ENCODE data around the gene PTH. TPM values are rescaled to one million over a fixed set of nuclear protein-coding genes. Genes with fewer than 3 reads are reported as not detected.

Gene PTH
- total and polyA plus RNA-seq, 2 donors (not counting 3 experiments of a cell fraction or from before 2014, with no cell fraction given) = not detected

GRCh38 chr11:13502492-13502891, 6.7 kb upstream of the PTH start:
- Histone ChIP-seq H3K9ac (replicated peaks; ENCODE audit: extremely low read depth, insufficient read depth, low read length) (no peak overlapping the region), H4K20me1 (replicated peaks; ENCODE audit: control insufficient read depth, extremely low read depth, insufficient read depth, low read length) (no peaks in the 10 kb centered on the region), H3K9me3 (replicated peaks; ENCODE audit: control insufficient read depth, insufficient read depth, low read length) (no peaks in the 10 kb centered on the region), H3K79me2 (ENCODE audit: control insufficient read depth, insufficient read depth, low read length) (no peaks in the 10 kb centered on the region), H3K36me3 (ENCODE audit: control insufficient read depth in 2 of 2, extremely low read depth in 1 of 2, insufficient read depth in 2 of 2, low read length in 2 of 2) (no peaks in the 10 kb centered on the region), H3K4me2 (ENCODE audit: insufficient read depth, low read length) (no peak overlapping the region), H2AFZ (ENCODE audit: low read depth, low read length) (no peak overlapping the region), H3K27me3 (ENCODE audit: control insufficient read depth in 2 of 2, insufficient read depth in 2 of 2, low read length in 2 of 2) (no peaks in the 10 kb centered on the region), H3K4me1 (ENCODE audit: control insufficient read depth, extremely low read depth, insufficient read depth, low read length) (no peaks in the 10 kb centered on the region), H3K9me1 (replicated peaks; ENCODE audit: control insufficient read depth, extremely low read depth, insufficient read depth, low read length) (no peaks in the 10 kb centered on the region), H3K4me3 (replicated peaks in 1 of 3; ENCODE audit: insufficient read depth in 1 of 3, low read depth in 1 of 3, low read length in 3 of 3) (no peak overlapping the region), H3K27ac (ENCODE audit: insufficient read depth, low read depth, low read length) (no peak overlapping the region)
- TF ChIP-seq, protein P1, sequence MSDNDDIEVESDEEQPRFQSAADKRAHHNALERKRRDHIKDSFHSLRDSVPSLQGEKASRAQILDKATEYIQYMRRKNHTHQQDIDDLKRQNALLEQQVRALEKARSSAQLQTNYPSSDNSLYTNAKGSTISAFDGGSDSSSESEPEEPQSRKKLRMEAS (IDR thresholded peaks at IDR 0.05; ENCODE audit: insufficient read depth, insufficient read length) = no peak
- TF ChIP-seq CTCF (IDR thresholded peaks at IDR 0.05; ENCODE audit: extremely low read depth in 1 of 2, insufficient read depth in 1 of 2, low read depth in 1 of 2, low read length in 2 of 2) (no peak), JUN (IDR thresholded peaks at IDR 0.05; ENCODE audit: borderline replicate concordance, insufficient read depth, insufficient read length, low read depth) (no peak), POLR2AphosphoS5 (IDR thresholded peaks at IDR 0.05; ENCODE audit: insufficient read depth, low read depth, low read length) (no peak), EZH2 (IDR thresholded peaks at IDR 0.05; ENCODE audit: borderline replicate concordance, low read depth, low read length, severe bottlenecking) (no peak)
- DNase-seq (ENCODE audit: low read depth, low spot score) (no peak), FAIRE-seq (no peak)
- ChIA-PET POLR2A (no interaction called here), CTCF (interaction anchor here (1.4 to 2.7 kb wide), 2 partner anchors 8 to 15 kb away, joined by 4 to 10 read pairs; no protein-coding TSS in a partner anchor)
- BruUV-seq (replicated peaks) = no TSS peak
- intact Hi-C loops (cut with micrococcal nuclease) = no loop called here
- dilution Hi-C loops (cut with MboI; ENCODE audit: extremely low pct_ligation_motif_present, low sequenced_read_pairs) = no loop called here

DNA sequence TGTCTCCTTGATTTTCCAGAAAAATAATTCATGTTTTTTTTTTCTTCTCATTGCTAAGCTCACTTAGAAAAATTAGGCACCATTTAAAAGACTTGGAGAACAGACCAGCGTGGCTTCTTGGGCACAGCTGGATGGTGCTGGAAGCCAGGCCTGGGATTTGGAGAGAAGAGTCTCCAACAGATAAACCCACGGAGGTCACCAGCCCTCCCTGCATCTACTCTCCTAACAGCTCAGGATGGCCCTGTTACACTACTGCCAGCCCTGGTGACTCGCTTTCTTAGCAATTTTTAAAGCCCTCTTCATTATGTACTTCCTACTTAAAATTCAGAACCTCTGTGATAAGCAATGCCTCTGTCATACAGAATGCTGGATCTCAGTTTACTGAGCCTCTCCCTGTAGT, 1.7 kb downstream of the PTH start:
- no peak for TF ChIP-seq FOS (IDR thresholded peaks at IDR 0.05; ENCODE audit: borderline replicate concordance, insufficient read depth, low read length)
- TF ChIP-seq GATA2 (IDR thresholded peaks at IDR 0.05; ENCODE audit: insufficient read depth, insufficient read length, low read depth, low read length) = no peak
- no peak for TF ChIP-seq MYC (IDR thresholded peaks at IDR 0.05; ENCODE audit: low read depth, low read length)
- TF ChIP-seq POLR2AphosphoS5 (IDR thresholded peaks at IDR 0.05; ENCODE audit: insufficient read depth, low read depth, low read length) = no peak
- TF ChIP-seq EZH2 (IDR thresholded peaks at IDR 0.05; ENCODE audit: borderline replicate concordance, low read depth, low read length, severe bottlenecking) = no peak
- TF ChIP-seq CTCF (IDR thresholded peaks at IDR 0.05; ENCODE audit: extremely low read depth in 1 of 2, insufficient read depth in 1 of 2, low read depth in 1 of 2, low read length in 2 of 2) = no peak
- TF ChIP-seq, protein P1 (IDR thresholded peaks at IDR 0.05; ENCODE audit: insufficient read depth, insufficient read length) = no peak
- TF ChIP-seq JUN (IDR thresholded peaks at IDR 0.05; ENCODE audit: borderline replicate concordance, insufficient read depth, insufficient read length, low read depth) = no peak
- TF ChIP-seq POLR2A (IDR thresholded peaks at IDR 0.05; ENCODE audit: low read depth, low read length) = no peak
- Histone ChIP-seq H4K20me1 (replicated peaks; ENCODE audit: control insufficient read depth, extremely low read depth, insufficient read depth, low read length) (no peaks in the 10 kb centered on the region), H3K27ac (ENCODE audit: insufficient read depth, low read depth, low read length) (no peak overlapping the region), H3K79me2 (ENCODE audit: control insufficient read depth, insufficient read depth, low read length) (no peaks in the 10 kb centered on the region), H3K9me3 (replicated peaks; ENCODE audit: control insufficient read depth, insufficient read depth, low read length) (no peaks in the 10 kb centered on the region), H3K4me1 (ENCODE audit: control insufficient read depth, extremely low read depth, insufficient read depth, low read length) (no peaks in the 10 kb centered on the region), H3K4me3 (replicated peaks in 1 of 3; ENCODE audit: insufficient read depth in 1 of 3, low read depth in 1 of 3, low read length in 3 of 3) (no peak overlapping the region), H3K9ac (replicated peaks; ENCODE audit: extremely low read depth, insufficient read depth, low read length) (no peak overlapping the region), H3K36me3 (ENCODE audit: control insufficient read depth in 2 of 2, extremely low read depth in 1 of 2, insufficient read depth in 2 of 2, low read length in 2 of 2) (no peaks in the 10 kb centered on the region), H3K4me2 (ENCODE audit: insufficient read depth, low read length) (no peak overlapping the region), H3K27me3 (ENCODE audit: control insufficient read depth in 2 of 2, insufficient read depth in 2 of 2, low read length in 2 of 2) (peaks cover 6 to 31% of the 10 kb centered on the region in 2 experiments), H3K9me1 (replicated peaks; ENCODE audit: control insufficient read depth, extremely low read depth, insufficient read depth, low read length) (no peaks in the 10 kb centered on the region), H2AFZ (ENCODE audit: low read depth, low read length) (no peak overlapping the region)
- DNase-seq (ENCODE audit: low read depth, low spot score) (no peak), FAIRE-seq (no peak)
- intact Hi-C loops (cut with micrococcal nuclease) = no loop called here
- CTCF ChIA-PET = interaction anchor here (3.0 kb wide), 1 partner anchor 9 kb away, joined by 10 read pairs; no protein-coding TSS in a partner anchor
- POLR2A ChIA-PET = no interaction called here
- no TSS peak for BruUV-seq (replicated peaks)
- dilution Hi-C loops (cut with MboI; ENCODE audit: extremely low pct_ligation_motif_present, low sequenced_read_pairs) = no loop called here
